GM18520 (cell line): ENCODE data around the gene PITPNM1.
"Not testable (repeated sequence)": the region's sequence is repeated elsewhere in the genome, so short reads cannot be mapped to it uniquely, and the experiment has no call there.

ENCODE experiments used
- ATAC-seq: cut with Tn5 transposase; IDR thresholded peaks from one replicate; pipeline ENCODE4 v1.9.1; 2021; ENCODE audit not compliant: unreplicated experiment

Gene PITPNM1

DNA sequence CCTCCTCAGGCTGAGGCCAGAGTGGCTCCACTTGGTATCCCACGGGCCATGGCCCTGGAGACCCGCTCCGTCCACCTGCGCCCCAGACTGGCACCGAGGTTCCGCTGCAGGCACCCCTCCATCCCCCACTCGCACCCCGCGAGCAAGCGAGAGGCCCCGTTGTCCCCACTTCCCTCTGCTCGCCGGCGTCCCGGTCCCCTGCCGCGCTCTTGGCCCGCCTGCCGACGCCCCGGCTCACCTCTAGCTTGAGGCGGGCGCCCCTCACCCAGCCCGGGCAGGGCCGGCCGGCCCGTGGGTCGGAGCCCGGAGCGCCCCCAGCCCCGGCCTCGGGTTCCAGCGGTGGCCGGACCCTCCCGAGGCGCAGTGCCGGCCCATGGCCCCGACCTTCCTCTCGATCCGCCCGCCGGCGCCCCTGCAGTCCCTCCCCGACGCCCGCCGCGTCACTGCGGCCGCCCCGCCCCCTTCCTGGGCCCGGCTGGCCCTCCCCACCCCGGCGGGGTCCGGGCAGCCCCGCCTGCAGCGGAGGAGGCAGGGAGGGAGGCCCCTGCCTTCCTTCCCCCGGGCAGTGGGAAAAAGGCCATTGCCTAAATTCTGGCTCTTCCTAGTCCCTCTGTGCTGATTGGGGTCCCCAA lies at the start of gene PITPNM1:
PITPNM1 (minus strand) TSS at position 414 of the 632 bp plus-strand sequence. CDS start 1,183 bp downstream, outside the sequence.
- no peak for ATAC-seq

GRCh38 chr11:67551697-67552096 lies 46.5 kb upstream of the PITPNM1 start:
- ATAC-seq = not testable (repeated sequence)

DNA sequence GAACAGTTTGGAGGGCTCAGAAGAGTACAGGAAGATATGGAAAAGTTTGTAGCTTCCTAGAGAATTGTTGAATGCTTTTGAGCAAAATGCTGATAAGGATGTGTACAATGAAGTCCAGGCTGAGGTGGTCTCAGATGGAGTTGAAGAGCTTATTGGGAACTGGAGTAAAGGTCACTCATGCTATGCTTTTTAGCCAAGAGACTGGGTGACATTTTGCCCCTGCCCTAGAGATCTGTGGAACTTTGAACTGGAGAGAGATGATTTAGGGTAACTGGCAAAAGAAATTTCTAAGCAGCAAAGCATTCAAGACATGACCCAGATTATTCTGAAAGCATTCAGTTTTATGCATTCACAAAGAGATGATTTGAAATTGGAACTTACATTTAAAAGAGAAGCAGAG lies 46.0 kb upstream of the PITPNM1 start:
- ATAC-seq = no peak

DNA sequence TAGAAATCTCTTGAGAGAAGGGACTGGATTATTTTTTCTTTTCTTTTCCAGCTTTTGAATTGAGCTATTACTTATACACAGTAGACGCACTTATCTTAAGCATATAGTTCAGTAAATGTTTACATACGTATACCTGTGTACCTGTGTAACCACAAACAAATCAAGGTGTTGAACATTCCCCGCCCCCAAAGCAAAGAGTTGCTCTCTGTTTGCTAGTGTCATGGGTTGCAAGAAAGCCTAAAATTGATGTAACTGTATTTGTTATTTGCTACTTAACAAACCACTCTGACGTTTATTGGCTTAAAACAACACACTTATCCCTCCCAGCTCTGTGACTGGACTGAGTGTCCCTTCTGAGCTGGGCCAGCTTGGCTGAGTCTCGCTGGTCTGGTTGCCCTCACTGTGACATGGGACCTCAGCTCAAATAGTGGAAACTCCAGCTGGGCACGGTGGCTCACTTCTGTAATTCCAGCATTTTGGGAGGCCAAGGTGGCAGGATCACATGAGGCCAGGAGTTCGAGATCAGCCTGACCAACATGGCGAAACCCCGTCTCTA lies 43.5 kb upstream of the PITPNM1 start:
- no peak for ATAC-seq

- ATAC-seq = not testable (repeated sequence)
Observed at GRCh38 chr11:67548112-67548511, 42.9 kb upstream of the PITPNM1 start.

DNA sequence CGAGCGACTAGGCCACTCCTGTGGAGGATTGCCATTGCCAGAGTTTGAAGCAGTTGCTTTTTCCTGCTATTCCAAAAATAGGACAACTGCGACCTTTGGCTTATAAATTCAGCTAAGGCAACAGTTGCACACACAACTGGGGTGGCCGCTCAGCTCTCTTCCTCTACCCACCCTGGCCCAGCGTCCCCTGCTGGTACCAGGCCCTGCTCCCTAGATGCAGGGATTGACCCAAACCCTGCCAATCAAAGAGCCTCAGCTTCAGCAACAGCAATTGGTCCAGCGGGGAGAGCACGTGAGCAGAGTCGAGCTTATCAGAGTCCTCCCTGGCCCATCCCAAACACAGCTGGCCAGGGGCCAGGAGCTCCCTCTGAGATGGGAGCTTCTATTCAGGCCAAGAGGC lies 40.1 kb upstream of the PITPNM1 start:
- ATAC-seq = no peak

DNA sequence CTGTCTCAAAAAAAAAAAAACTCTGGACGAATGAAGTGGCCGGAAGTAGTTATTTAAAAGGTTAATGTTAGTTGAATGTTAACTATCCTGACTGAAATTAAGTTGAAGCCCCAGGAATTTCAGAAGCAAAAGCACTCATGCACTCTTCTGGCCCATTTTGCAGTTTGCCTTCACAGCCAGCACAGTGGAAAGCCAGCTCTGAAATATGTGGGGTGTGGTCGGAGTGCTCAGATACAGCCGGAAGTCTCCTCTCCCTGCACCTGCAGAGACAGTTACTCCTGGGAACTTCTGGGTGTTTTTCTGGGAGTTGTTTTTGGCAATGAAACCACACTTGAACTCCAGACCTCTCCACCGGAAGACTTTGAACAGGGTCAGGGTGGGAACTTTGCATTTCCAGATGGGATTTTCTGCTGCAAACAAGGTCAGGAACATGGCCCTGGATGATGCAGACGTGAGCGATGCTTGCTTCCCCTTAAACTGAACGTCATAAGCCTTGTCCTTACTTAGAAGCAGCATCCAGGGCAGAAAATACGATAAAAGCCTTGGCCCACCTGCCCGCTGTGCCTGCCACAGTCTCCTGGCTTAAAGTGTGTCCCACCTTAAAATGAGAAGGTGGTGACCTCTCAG lies 39.6 kb upstream of the PITPNM1 start:
- ATAC-seq = no peak

GRCh38 chr11:67543585-67543984 lies 38.4 kb upstream of the PITPNM1 start:
- no peak for ATAC-seq

GRCh38 chr11:67542971-67543370 lies 37.8 kb upstream of the PITPNM1 start:
- no peak for ATAC-seq

- no peak for ATAC-seq
Observed at GRCh38 chr11:67542169-67542568, 37.0 kb upstream of the PITPNM1 start.

DNA sequence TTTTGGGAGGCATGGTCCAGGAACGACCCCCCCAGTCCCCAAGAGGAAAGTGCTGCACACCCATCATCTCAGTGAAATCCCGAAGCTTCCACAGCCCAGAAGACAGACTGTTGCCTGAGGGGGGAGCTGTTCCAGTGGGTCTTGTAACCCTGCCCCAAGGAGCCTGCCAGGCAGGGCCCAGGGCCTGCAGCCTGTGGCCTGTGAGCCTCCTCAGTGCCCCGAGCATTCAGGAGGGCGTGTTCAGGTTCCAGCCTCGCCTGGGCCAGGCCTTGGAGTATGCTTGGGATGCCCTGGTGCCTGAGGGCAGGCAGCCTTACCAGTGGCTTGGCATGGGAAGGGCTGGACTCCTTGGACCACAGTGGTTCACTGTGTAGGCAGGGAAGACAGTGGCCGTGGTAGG lies 36.0 kb upstream of the PITPNM1 start:
- ATAC-seq = no peak

DNA sequence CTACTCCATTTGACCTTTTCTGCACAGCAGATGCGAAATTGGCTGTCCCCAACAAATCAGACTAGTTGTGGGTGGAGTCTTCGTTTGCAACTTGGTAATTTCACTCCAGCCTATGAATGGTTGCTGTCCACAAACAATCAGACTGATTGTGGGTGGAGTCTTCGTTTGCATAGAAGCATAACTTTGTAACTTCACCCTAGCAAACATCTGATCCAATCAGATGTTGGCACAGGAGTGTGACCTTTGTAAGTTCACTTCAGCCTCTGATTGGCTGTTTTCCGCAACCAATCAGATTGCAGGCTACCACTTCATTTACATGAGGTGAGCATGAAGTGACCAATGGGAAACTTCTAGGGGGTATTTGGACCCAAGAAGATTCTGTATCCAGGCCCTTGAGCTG lies 34.4 kb upstream of the PITPNM1 start:
- ATAC-seq = no peak

DNA sequence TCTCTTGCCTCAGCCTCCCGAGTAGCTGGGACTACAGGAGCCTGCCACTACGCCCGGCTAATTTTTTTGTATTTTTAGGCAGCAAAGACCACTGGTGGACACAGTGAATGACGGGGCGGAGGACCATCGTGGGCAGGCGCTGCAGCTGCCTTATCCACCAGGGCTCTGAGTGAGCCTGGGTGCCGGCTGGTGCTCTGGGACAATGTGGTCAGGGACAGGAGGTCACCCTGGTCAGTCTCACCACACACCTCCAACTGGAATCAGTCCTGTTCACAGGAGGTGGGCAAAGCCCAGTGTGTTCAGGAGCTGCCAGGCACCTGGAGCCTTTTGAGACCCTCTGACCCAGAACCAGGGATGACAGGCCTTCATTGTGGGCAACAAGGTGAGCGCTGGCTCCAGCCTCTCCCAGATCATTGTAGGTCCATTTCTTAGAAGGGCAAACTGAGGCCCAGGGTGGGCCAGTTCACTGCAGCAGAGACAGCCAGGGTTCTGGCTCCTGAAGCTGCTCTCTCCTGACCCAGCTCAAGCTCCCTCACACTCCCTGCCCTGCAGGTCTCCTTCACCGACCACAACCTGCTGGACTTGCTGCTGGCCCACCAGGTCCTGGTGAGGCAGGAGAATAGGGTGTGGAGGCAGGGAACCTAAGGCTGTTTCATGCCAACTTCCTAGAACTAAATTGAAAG lies 33.8 kb upstream of the PITPNM1 start:
- no peak for ATAC-seq

DNA sequence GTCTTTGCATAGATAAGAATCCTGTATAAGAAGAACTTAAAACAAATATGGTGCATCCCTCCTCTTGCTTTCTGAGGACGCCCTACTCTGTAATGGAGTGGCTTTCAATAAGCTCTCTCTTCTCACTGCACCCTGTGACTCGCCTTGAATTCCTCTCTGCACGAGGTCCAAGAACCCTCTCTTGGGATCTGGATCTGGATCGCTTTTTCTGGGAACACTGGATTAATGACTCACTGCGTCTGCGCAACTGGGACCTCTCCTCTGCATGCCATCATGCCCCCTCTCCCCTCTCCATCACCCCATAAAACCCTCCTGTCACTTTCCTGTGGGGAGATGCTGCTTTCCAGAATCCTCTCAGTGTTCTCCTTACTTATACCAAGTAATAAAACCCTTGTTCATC lies 33.1 kb upstream of the PITPNM1 start:
- no peak for ATAC-seq

DNA sequence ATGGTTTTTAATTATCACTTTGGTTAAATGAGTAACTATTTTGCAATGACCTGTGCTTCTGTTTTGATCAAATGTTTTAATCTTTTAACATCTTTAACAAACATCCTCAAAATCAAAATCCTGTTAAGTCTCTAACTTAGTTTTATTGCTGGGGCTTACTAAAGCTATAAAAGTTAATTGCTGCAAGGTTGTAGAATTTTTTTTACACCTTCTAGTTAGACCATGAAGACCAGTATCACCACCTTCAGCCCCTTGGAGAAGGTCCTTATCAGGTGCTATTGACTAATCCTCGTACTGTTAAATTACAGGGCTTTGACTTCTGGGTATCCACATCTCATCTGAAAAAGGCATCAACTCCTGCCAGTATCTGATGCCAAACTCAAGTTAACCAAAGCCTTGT lies 30.4 kb upstream of the PITPNM1 start:
- no peak for ATAC-seq

- no peak for ATAC-seq
Observed at GRCh38 chr11:67534070-67534679, 29.0 kb upstream of the PITPNM1 start.

DNA sequence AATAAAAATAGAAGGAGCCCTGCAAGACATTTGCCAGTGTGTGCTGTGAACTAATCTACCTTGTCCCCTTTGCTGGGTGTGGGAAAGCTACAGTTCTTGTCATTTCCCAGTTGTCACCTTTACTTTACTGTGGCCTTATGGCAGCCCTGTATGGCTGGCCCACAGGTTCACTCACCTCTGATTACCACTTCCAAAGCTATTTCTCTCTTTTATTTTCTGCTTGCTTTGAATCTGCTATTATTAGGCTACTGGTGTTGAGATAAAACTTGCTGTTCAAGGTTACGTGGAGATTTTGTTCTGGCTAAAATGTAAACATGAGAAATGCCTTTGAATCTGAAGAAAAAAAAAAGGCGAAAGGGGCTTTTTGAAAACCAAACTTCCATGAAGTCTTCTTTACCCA lies 27.7 kb upstream of the PITPNM1 start:
- ATAC-seq = no peak

- no peak for ATAC-seq
Observed at GRCh38 chr11:67530282-67530592, 25.1 kb upstream of the PITPNM1 start.

DNA sequence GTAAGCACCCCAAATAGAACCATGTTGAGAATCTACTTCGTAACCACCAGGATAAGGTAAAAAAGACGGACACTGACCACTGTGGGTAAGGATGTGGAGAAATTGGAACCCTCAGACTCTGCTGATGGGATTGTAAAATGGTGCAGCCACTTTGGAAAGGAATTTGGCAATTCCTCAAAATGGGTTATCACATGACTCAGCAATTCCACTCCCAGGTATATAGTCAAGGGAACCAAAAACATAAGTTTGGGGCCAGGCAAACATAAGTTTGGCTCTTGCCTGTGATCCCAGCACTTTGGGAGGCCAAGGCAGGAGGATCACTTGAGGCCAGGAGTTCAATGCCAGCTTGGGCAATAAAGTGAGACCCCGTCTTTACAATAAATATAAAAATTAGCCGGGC lies 23.2 kb upstream of the PITPNM1 start:
- ATAC-seq = no peak

GRCh38 chr11:67525275-67525976 lies 20.3 kb upstream of the PITPNM1 start:
- ATAC-seq = no peak

- ATAC-seq = no peak
Observed at GRCh38 chr11:67524480-67524808, 19.3 kb upstream of the PITPNM1 start.
